DMS153 treated with DMSO at 0.1 percent for 48 hours (cell line): ENCODE data around the gene XPNPEP2.

Source experiments
- DNase-seq: peaks from one replicate; lab custom pipeline; 2025; ENCODE audit not compliant: unreplicated experiment; lab: John Stamatoyannopoulos, UW

The XPNPEP2 gene

DNA sequence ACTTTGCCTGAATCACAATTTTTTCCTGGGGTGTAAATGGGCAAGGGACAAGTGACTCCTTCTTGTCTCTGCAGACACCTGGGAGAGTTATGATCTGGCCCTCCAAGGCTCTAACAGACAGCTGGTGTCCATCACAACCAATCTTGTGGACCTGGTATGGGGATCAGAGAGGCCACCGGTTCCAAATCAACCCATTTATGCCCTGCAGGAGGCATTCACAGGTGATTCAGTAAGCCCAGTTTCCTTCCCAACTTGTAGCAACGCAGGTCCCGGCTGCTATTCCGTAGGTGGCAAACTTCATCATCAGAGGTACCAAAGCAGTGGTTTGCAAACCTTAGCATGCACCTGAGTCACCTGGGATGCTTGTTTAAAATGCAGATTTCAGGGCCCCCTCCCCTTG is 8.8 kb downstream of the XPNPEP2 start:
- DNase-seq = no peak

- DNase-seq = no peak
Observed at GRCh38 chrX:129748305-129748704, 9.5 kb downstream of the XPNPEP2 start.

DNA sequence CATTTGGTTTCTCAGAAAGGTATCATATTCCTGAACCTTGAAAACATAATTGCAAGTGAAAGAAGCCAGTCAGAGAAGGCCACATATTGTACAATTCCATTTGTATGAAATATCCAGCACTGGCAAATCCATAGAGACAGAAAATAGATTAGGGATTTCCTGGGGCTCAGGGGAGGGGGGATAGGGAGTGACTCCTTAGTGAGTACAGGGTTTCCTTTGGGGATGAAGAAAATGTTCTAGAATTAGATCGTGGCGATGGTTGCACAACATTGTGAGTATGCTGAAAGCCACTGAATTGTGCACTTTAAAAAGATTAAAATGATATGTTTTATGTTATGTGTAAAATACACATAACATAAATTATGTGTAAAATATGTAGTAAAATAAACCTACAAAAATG is 10.3 kb downstream of the XPNPEP2 start:
- no peak for DNase-seq

GRCh38 chrX:129750971-129751370 is 12.2 kb downstream of the XPNPEP2 start:
- no peak for DNase-seq

DNA sequence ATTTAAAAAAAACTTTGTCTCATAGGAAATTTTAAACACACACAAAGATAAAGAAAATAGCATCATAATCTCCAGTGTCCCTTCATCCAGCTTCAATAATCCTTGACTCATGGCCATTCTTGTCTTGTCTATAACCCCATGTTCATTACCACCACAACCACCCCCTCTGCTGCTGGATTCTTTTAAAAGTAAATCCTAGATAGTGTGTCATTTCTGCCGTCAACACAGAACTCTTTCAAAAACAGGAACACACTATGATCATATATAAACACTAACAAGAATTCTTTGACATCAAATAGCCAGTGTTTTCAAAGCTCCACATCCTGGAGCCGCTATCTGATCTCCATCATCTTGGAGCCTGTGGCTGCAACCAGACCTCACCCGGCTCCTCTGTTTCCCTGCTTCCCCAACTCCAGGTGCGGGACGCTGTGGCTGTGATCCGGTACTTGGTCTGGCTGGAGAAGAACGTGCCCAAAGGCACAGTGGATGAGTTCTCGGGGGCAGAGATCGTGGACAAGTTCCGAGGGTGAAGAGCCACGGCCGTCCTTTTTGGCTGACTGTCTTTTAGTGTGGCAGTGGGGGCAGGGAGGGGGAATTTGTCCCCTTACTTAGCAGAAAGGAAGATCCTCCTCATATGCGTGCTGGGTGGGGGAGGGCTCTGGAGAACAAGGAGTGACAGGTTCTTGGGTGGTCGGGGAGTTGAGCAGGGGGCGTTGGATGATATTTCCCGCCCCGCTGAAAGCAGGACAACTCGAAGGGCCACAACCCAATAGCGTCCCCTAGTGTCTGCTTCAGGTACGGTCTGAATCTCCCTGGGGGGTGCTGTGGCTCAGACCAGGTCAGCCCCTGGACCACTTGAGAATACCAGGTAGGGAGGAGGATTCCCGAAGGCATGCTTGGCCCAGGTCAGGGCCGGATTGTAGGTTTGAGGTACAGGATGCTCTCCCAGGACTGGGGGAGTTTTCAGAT is 15.6 kb downstream of the XPNPEP2 start:
- no peak for DNase-seq

DNA sequence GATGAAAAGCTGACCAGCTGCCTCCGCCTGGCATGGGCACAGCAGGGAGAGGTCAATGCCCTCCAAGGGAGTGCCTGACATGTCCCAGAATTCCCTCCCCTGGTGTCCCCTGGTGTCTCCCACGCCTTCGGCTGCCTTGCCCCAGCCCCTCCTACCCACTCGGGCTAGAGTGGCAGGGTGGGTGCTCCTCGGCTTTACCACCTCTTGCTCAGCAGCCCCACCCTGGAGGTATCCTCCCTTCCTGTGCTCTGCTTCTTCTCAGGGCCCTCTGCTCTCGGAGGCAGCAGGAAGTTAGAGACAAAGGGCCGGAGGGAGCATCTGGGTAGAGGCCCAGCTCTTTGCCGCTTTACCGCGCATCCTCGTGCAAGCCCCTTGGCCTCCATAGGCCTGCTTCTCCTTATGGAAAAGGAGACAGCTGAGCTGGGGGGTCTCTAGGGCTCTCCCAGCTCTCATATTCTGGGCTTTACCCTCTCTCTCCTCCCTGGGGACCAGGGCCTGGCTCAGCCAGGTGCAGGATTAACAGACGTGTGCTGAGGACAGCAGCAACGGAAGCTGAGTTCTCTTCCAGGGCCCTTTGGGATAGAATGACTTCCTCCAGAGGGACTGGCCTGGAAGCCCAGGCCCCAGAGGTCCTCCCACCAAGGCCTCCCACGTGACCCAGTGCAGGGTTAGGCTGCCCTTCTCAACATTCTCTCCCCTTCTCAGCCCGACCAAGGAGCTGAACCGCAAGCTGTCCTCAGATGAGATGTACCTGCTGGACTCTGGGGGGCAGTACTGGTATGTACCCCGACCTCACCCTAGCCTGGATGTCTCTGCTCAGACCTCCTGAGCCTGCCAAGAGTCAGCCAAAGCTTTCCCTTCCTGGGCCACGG is 17.2 kb downstream of the XPNPEP2 start:
- DNase-seq = no peak

DNA sequence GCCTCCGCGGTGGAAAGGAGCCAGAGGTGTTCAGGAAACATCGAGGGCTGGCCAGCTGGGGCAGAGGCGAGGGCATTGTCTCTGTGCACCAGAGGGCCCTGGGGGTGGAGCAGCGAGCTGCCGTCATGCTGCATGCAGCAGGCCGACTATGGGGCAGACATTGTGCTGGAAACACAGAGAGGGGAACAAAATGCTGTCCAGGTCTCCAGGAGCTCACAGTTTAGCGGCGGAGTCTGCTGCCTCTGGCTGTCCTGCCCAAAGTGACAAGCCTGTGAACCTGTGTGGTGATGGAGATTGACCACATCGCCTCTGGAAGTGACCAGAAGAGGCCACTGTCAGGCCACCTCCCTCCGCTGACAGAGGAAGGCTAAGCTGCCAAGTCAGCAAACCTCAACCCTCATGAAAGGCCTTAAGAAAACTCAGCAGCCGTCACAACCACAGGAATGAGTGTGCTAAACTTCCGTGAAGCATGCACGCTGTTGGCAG is 20.8 kb downstream of the XPNPEP2 start:
- DNase-seq = no peak

DNA sequence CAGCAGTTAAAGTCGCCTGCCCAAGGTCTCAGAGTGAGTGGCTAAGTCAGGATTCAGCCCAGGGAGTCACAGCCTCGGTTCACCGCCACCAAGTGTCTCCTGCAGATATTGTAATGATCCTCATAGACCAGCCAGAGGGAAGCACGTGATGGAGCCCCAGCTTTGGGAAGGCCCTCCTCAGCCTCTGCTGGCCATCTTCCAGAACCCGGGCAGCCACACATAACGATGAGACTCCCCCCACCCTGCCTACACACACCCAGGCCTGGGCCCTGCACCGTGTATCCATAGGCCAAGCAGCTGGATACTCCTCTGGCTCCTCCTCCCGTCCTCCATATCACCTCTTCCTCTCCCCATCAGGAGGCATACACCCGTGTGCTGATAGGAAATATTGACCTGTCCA is 21.4 kb downstream of the XPNPEP2 start:
- no peak for DNase-seq

DNA sequence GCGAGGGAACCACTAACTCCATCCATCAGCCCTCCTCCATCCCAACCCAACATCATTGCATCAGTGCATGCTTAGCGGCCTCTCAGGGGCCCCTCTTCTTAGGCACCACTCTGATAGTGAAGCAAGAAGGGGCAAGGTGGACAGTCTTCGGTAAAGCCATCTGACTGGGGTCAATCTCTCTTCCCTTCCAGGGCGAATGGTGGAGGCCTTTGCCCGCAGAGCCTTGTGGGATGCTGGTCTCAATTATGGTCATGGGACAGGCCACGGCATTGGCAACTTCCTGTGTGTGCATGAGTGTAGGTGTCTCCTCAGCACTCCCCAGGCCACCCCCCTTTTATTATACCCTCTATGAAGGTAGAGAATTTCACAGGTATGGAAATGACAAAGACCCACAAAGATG is 22.2 kb downstream of the XPNPEP2 start:
- DNase-seq = no peak

GRCh38 chrX:129761596-129761995 is 22.8 kb downstream of the XPNPEP2 start:
- no peak for DNase-seq

- no peak for DNase-seq
Observed at GRCh38 chrX:129762448-129762847, 23.7 kb downstream of the XPNPEP2 start.

DNA sequence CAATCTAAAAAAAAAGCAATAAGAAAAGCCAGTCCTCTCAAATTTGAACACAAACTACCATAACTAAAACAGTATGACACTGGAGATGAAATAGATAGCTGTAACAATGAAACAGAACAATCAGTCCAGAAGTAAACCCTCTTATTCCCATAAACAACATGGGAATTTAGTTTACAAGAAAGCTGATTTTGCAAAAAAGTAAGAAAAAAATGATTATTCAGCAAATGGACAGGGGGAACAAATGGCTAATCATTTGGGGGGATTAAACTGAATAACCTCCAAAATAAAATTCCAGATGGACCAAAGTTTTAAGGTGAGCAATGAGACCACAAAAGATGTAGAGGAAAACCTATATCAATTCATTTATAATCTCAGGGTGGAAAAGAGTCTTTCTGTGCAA is 24.9 kb downstream of the XPNPEP2 start:
- DNase-seq = no peak

DNA sequence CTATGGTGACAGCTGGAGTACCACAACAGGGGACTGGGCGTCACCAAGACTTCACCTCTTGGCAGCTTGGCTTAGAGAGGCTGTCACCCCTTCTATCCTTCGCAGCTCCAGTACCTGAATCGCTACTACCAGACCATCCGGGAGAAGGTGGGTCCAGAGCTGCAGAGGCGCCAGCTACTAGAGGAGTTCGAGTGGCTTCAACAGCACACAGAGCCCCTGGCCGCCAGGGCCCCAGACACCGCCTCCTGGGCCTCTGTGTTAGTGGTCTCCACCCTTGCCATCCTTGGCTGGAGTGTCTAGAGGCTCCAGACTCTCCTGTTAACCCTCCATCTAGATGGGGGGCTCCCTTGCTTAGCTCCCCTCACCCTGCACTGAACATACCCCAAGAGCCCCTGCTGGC is 29.4 kb downstream of the XPNPEP2 start:
- DNase-seq = no peak

DNA sequence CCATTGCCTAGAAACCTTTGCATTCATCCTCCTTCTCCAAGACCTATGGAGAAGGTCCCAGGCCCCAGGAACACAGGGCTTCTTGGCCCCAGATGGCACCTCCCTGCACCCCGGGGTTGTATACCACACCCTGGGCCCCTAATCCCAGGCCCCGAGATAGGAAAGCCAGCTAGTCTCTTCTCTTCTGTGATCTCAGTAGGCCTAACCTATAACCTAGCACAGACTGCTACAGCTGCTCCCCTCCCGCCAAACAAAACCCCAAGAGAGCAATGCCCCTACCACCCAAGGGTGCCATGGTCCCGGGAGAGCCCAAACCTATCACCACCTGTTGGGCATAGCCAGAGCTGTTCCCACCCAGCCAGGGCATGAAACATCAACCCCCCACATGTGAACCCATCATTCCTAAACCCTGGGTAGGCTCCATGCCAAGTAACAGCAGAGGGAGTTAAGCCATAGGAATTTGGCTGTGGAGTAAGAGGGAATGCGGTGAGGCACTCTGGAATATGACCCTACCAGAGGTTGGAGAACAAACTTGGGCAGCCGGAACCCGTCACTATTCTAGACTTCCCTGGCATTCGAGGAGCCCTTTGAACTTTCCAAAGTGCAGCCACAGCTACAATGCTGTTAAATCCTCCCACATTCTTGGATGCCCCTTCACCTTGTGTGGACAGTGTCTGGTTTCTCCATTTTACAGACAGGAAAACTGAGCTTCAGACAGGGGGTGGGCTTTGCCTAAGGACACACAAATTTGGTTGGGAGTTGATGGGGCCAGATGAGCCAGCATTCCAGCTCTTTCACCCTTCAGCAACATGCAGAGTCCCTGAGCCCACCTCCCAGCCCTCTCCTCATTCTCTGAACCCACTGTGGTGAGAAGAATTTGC is 30.0 kb downstream of the XPNPEP2 start:
- DNase-seq = no peak

GRCh38 chrX:129769467-129770154 is 30.8 kb downstream of the XPNPEP2 start:
- no peak for DNase-seq

GRCh38 chrX:129771266-129771995 is 32.7 kb downstream of the XPNPEP2 start:
- DNase-seq = no peak

- no peak for DNase-seq
Observed at GRCh38 chrX:129772796-129773431, 34.1 kb downstream of the XPNPEP2 start.

DNA sequence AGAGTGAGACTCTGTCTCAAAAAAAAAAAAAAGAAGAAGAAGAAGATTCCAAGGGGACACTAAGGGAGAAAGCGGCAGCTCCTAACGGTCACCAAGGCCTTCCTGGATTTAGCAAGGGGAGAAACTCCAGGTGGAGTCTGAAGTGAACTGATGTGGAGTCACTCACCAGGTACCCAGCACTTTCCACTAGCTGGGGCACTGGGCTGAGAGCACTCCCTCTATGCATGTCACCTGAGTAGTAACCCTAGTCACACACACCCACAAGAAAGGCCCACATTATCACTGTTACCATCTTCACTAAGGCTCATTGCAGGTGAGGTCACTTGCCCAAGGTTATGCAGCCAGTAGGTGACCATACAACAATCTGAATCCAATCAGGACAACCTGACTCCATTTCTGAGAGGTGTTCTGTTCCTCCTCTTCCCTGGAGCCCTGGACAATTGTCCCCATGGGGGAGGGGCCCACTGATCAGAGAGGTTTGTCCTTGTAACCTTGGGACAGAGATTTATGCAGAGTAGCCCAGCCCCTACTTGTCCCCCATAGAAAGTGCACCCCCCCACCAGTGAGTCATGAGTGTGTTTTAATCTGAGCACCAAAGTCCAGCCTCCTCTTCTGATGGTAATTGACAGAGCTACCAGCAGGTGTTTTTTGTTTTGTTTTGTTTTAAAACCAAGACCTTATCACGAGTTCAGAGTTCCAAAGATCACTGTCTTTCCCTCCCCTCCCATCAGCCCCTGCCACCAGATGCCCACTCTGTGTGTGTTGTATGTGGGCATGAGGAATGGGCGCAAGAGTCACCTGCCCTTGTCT is 35.1 kb downstream of the XPNPEP2 start:
- no peak for DNase-seq
